ENCODE data around the gene CWC27. TPM values are rescaled to one million over a fixed set of nuclear protein-coding genes. Genes with fewer than 3 reads are reported as not detected.

CWC27 gene
- polyA plus RNA-seq, 2 donors = 11.9 to 12.6 TPM

DNA sequence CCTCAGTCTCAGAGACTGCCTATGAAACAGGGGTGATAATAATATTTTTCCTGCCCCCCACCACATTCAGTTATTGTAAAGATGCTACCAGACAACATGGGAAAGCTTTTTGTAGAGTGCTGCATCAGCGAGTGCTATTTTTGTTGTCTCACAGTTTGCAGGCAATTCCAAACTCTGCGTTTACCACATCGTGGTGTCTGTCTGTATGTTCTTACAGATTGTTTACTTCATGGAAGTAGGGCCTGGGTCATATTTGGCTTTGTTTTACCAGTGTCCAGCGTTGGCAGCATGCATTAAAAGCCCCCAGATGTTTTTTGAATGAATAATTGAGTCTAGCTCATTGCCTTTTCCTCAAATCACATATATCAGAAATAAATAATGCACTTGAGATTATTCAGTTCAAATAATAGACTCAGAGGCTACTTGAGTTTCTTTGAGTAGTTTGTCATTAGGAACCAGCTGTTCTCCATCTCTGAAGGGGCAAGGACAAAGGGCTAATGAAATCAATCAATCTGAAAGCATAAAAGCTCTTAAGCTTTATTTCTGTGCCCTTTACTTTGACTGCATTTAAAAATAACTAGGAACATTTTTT lies 243.7 kb downstream of the CWC27 start:
- H3K27me3 ChIP-seq (ENCODE audit: control insufficient read depth in 1 of 2, insufficient read depth in 2 of 2, low read length in 2 of 2) = no peaks in the 10 kb centered on the region
- H3K36me3 ChIP-seq (ENCODE audit: control insufficient read depth in 2 of 2, insufficient read depth in 2 of 2, low read length in 1 of 2) = no peaks in the 10 kb centered on the region
- H3K9me3 ChIP-seq (ENCODE audit: control insufficient read depth in 2 of 2, insufficient read depth in 1 of 2, low read depth in 1 of 2, low read length in 1 of 2) = no peaks in the 10 kb centered on the region
- H3K4me1 ChIP-seq (ENCODE audit: control insufficient read depth in 2 of 2, insufficient read depth in 2 of 2, low read length in 1 of 2) = no peaks in the 10 kb centered on the region
- H3K4me3 ChIP-seq (ENCODE audit: low read depth in 1 of 2, low read length in 2 of 2) = no peak overlapping the region
- H3K27ac ChIP-seq (ENCODE audit: low read depth in 2 of 2, low read length in 1 of 2) = no peak overlapping the region
- 51 to 62% methylated on average over 4 of the region's 4 CpGs for WGBS, 2 donors

DNA sequence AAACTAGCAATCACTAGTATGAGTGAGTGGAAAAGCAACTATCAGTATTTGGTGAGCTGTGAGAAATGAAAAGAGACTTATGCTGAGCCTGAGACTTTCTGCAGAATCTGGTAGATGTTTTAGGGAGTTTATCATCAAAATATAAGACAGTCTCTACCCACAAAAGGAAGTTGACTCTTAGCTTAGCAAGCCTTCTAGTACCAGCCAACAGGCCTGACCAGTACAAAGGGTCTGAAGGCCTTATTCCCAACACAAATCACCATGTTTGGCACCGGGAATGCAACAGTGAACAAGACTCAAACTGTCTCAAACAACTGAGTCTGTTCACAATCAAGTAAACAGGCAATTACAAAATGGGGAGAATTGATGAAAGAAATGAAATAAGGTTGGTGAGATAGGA lies 244.4 kb downstream of the CWC27 start:
- H3K36me3 ChIP-seq (ENCODE audit: control insufficient read depth in 2 of 2, insufficient read depth in 2 of 2, low read length in 1 of 2) = no peaks in the 10 kb centered on the region
- 81 to 85% methylated on average over 1 of the region's 1 CpG for WGBS, 2 donors
- H3K4me3 ChIP-seq (ENCODE audit: low read depth in 1 of 2, low read length in 2 of 2) = no peak overlapping the region
- H3K27ac ChIP-seq (ENCODE audit: low read depth in 2 of 2, low read length in 1 of 2) = no peak overlapping the region
- H3K27me3 ChIP-seq (ENCODE audit: control insufficient read depth in 1 of 2, insufficient read depth in 2 of 2, low read length in 2 of 2) = no peaks in the 10 kb centered on the region
- H3K9me3 ChIP-seq (ENCODE audit: control insufficient read depth in 2 of 2, insufficient read depth in 1 of 2, low read depth in 1 of 2, low read length in 1 of 2) = no peaks in the 10 kb centered on the region
- no peaks in the 10 kb centered on the region for H3K4me1 ChIP-seq (ENCODE audit: control insufficient read depth in 2 of 2, insufficient read depth in 2 of 2, low read length in 1 of 2)

DNA sequence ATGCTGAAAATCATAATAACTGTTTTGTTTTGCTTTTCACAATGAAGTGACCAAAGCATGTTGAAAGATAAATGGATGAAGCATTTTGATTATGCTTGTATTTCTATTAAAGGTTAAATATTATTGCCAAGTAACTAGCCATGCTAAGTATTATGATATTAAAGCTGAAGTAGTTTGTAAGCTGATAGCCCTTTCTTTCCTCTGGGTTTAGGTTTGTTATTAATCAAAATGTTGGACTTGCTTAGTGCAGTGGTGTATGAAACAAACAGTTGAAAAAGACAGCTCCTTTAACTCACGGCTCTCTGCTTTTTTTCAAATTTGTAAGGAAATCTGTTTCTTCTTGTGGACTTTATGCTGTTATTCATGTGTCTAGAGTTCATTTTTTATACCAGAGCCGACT lies 246.0 kb downstream of the CWC27 start:
- Histone ChIP-seq H3K4me3 (ENCODE audit: low read depth in 1 of 2, low read length in 2 of 2) (no peak overlapping the region), H3K4me1 (ENCODE audit: control insufficient read depth in 2 of 2, insufficient read depth in 2 of 2, low read length in 1 of 2) (no peaks in the 10 kb centered on the region), H3K36me3 (ENCODE audit: control insufficient read depth in 2 of 2, insufficient read depth in 2 of 2, low read length in 1 of 2) (no peaks in the 10 kb centered on the region), H3K27ac (ENCODE audit: low read depth in 2 of 2, low read length in 1 of 2) (no peak overlapping the region), H3K9me3 (ENCODE audit: control insufficient read depth in 2 of 2, insufficient read depth in 1 of 2, low read depth in 1 of 2, low read length in 1 of 2) (no peaks in the 10 kb centered on the region), H3K27me3 (ENCODE audit: control insufficient read depth in 1 of 2, insufficient read depth in 2 of 2, low read length in 2 of 2) (no peaks in the 10 kb centered on the region)
- WGBS, 2 donors = 35 to 51% methylated on average over 2 of the region's 2 CpGs

DNA sequence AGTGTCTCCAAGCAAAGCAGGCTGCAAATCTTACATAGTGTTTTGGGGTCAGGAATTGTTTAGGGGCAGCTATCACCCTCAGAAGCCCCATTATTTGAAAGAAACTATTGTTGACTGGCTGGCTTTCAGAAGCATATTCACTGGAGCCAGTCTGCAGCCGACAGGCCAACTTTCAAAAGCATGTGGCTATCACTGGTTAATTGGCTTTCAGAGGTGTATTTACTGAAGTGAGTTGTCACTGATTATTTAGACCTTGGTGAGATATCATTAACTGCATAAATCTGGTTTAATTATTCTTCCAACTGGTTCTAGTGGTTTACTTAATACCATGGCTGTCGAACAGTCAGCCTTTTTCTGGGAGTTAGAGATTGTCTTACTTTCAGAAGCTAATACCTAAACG lies 247.0 kb downstream of the CWC27 start:
- WGBS, 2 donors = 79 to 88% methylated on average over 3 of the region's 3 CpGs
- Histone ChIP-seq H3K9me3 (ENCODE audit: control insufficient read depth in 2 of 2, insufficient read depth in 1 of 2, low read depth in 1 of 2, low read length in 1 of 2) (no peaks in the 10 kb centered on the region), H3K4me3 (ENCODE audit: low read depth in 1 of 2, low read length in 2 of 2) (no peak overlapping the region), H3K36me3 (ENCODE audit: control insufficient read depth in 2 of 2, insufficient read depth in 2 of 2, low read length in 1 of 2) (no peaks in the 10 kb centered on the region), H3K27ac (ENCODE audit: low read depth in 2 of 2, low read length in 1 of 2) (no peak overlapping the region), H3K4me1 (ENCODE audit: control insufficient read depth in 2 of 2, insufficient read depth in 2 of 2, low read length in 1 of 2) (no peaks in the 10 kb centered on the region), H3K27me3 (ENCODE audit: control insufficient read depth in 1 of 2, insufficient read depth in 2 of 2, low read length in 2 of 2) (no peaks in the 10 kb centered on the region)

DNA sequence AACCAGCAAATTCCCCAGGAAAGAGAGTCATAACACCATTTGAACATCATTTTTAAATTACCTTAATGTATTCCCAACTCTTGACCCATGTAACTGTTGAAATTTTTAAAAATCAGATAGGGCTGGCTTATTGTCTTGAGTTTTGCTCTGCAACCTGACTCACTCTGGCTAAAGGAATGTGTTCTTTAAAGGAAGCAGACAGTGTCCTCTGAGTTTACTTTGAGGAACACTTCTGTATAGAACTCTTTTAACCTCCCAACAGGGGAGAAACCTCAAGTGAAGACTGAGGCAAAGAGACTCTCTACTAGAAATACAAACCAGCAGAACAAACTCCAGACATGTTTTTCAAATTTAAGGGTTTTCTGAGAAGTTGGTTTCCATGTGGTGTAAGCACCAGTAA lies 248.9 kb downstream of the CWC27 start:
- no peaks in the 10 kb centered on the region for H3K4me1 ChIP-seq (ENCODE audit: control insufficient read depth in 2 of 2, insufficient read depth in 2 of 2, low read length in 1 of 2)
- no peaks in the 10 kb centered on the region for H3K27me3 ChIP-seq (ENCODE audit: control insufficient read depth in 1 of 2, insufficient read depth in 2 of 2, low read length in 2 of 2)
- no peaks in the 10 kb centered on the region for H3K36me3 ChIP-seq (ENCODE audit: control insufficient read depth in 2 of 2, insufficient read depth in 2 of 2, low read length in 1 of 2)
- no peaks in the 10 kb centered on the region for H3K9me3 ChIP-seq (ENCODE audit: control insufficient read depth in 2 of 2, insufficient read depth in 1 of 2, low read depth in 1 of 2, low read length in 1 of 2)
- no peak overlapping the region for H3K4me3 ChIP-seq (ENCODE audit: low read depth in 1 of 2, low read length in 2 of 2)
- no peak overlapping the region for H3K27ac ChIP-seq (ENCODE audit: low read depth in 2 of 2, low read length in 1 of 2)

DNA sequence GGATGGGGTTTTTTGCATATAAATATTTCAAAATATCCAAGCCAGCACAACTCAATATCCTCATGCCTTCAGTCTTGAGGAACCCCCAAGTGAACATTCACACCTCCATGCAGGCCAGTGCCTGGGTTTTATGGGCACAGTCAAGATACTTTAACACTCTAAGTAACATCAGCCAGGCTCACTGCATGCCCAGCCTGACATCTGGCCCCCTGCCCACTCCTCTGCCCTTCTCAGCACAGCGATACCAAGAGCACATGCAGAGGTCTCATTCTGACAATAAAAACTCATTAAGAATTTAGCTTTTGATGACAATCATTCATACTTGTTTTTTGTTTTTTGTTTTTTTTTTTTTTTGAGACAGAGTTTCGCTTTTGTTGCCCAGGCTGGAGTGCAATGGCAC lies 250.0 kb downstream of the CWC27 start:
- no peaks in the 10 kb centered on the region for H3K4me1 ChIP-seq (ENCODE audit: control insufficient read depth in 2 of 2, insufficient read depth in 2 of 2, low read length in 1 of 2)
- WGBS, 2 donors = 96 to 97% methylated on average over 2 of the region's 2 CpGs

DNA sequence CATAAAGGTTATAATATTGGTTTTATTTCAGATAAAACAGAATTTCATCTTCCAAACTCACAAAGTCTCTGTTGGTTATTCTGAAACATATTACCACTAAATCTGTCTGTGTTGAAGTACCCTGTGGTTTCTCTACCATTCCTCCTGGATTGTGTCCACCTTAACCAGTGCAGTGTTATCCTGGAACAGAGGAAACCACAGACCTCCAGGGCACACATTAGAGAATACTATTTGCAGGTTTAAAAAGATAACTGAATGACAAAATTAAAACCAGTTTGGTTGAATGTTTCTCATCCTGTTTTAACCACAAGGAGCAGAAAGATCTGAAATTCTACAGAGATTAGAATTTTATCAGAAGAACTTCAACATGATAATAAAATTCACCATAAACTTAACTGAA lies 251.8 kb downstream of the CWC27 start:
- no peak overlapping the region for H3K4me3 ChIP-seq (ENCODE audit: low read depth in 1 of 2, low read length in 2 of 2)

More for the DNA sequence above, 250.0 kb downstream of the CWC27 start:
- H3K9me3 ChIP-seq (ENCODE audit: control insufficient read depth in 2 of 2, insufficient read depth in 1 of 2, low read depth in 1 of 2, low read length in 1 of 2) = no peaks in the 10 kb centered on the region
- no peak overlapping the region for H3K4me3 ChIP-seq (ENCODE audit: low read depth in 1 of 2, low read length in 2 of 2)
- no peaks in the 10 kb centered on the region for H3K27me3 ChIP-seq (ENCODE audit: control insufficient read depth in 1 of 2, insufficient read depth in 2 of 2, low read length in 2 of 2)
- H3K27ac ChIP-seq (ENCODE audit: low read depth in 2 of 2, low read length in 1 of 2) = no peak overlapping the region
- no peaks in the 10 kb centered on the region for H3K36me3 ChIP-seq (ENCODE audit: control insufficient read depth in 2 of 2, insufficient read depth in 2 of 2, low read length in 1 of 2)

DNA sequence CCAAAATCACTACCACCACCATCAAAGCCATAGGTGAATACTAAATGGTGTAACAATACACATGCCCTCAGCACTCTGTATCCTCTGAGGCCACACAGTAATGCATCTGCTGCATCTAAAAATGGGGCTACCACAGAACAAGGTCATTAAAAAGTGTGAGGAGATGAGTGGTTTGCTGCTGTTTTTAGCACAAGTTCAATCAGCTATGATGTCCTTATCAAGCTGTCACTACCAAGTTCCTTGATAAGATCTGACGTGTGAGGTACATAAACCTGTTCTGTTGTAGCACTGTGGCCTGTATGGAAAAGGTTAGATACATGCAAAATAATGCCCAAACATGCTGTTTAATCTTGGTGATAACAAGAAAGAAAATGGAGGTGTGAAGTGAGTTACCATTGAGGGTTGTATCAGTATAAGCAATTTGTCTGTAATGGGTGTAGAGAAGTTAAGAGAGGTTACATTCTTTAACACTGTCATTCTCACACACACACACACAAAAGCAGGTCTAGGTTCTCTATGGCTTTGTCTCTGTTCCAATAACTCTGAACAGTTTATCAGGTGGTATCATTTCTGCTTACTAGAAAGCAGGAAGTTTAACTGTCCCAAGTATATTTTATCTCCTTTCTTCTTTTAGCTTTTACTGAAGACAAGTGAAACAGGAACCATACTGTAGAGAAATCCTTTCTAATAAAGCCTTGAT lies 252.9 kb downstream of the CWC27 start:
- Histone ChIP-seq H3K27me3 (ENCODE audit: control insufficient read depth in 1 of 2, insufficient read depth in 2 of 2, low read length in 2 of 2) (no peaks in the 10 kb centered on the region), H3K36me3 (ENCODE audit: control insufficient read depth in 2 of 2, insufficient read depth in 2 of 2, low read length in 1 of 2) (no peaks in the 10 kb centered on the region), H3K9me3 (ENCODE audit: control insufficient read depth in 2 of 2, insufficient read depth in 1 of 2, low read depth in 1 of 2, low read length in 1 of 2) (no peaks in the 10 kb centered on the region), H3K27ac (ENCODE audit: low read depth in 2 of 2, low read length in 1 of 2) (no peak overlapping the region), H3K4me1 (ENCODE audit: control insufficient read depth in 2 of 2, insufficient read depth in 2 of 2, low read length in 1 of 2) (no peaks in the 10 kb centered on the region), H3K4me3 (ENCODE audit: low read depth in 1 of 2, low read length in 2 of 2) (no peak overlapping the region)
- 49 to 81% methylated on average over 1 of the region's 1 CpG for WGBS, 2 donors

More for the DNA sequence above, 251.8 kb downstream of the CWC27 start:
- H3K27ac ChIP-seq (ENCODE audit: low read depth in 2 of 2, low read length in 1 of 2) = no peak overlapping the region
- no peaks in the 10 kb centered on the region for H3K27me3 ChIP-seq (ENCODE audit: control insufficient read depth in 1 of 2, insufficient read depth in 2 of 2, low read length in 2 of 2)
- H3K36me3 ChIP-seq (ENCODE audit: control insufficient read depth in 2 of 2, insufficient read depth in 2 of 2, low read length in 1 of 2) = no peaks in the 10 kb centered on the region
- no peaks in the 10 kb centered on the region for H3K4me1 ChIP-seq (ENCODE audit: control insufficient read depth in 2 of 2, insufficient read depth in 2 of 2, low read length in 1 of 2)
- H3K9me3 ChIP-seq (ENCODE audit: control insufficient read depth in 2 of 2, insufficient read depth in 1 of 2, low read depth in 1 of 2, low read length in 1 of 2) = no peaks in the 10 kb centered on the region

DNA sequence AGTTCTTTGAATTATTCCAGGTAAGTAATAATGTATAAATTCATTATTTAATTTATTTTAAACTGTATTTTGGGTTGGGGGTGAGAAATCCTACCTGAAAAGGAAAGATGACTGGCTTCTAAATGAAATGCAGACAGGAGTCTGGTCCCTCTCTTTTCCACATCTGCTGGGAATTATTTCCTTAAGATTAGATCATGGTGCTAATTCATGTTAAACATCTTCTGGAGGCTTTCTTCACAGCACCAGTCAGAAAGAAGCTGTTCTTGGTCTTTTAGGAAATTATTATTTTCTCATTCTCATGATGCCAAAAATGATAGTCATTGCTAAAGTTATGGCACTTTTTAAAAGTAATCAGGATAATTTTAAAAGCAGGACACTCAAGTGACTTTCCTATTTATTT lies 254.2 kb downstream of the CWC27 start:
- no peak overlapping the region for H3K4me3 ChIP-seq (ENCODE audit: low read depth in 1 of 2, low read length in 2 of 2)
- H3K9me3 ChIP-seq (ENCODE audit: control insufficient read depth in 2 of 2, insufficient read depth in 1 of 2, low read depth in 1 of 2, low read length in 1 of 2) = no peaks in the 10 kb centered on the region
- H3K36me3 ChIP-seq (ENCODE audit: control insufficient read depth in 2 of 2, insufficient read depth in 2 of 2, low read length in 1 of 2) = no peaks in the 10 kb centered on the region
- no peaks in the 10 kb centered on the region for H3K27me3 ChIP-seq (ENCODE audit: control insufficient read depth in 1 of 2, insufficient read depth in 2 of 2, low read length in 2 of 2)
- H3K27ac ChIP-seq (ENCODE audit: low read depth in 2 of 2, low read length in 1 of 2) = no peak overlapping the region
- H3K4me1 ChIP-seq (ENCODE audit: control insufficient read depth in 2 of 2, insufficient read depth in 2 of 2, low read length in 1 of 2) = no peaks in the 10 kb centered on the region

DNA sequence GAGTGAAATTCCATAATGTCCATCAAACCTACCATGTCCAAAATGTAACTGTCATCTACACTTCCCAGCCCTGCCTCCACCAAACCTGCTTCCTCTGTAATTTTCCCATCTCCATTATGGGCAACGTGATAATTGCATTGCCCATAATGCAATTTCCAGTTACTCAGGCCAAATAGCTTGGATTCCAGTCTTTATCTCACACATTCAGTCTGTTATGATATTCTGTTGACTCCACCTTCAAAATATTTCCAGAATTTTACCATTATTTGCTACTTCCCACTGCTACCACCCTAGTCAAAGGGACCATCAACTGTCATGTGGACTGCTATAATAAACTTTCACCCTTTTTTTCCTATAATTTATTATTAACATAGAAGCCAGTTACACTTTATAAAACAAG lies 256.0 kb downstream of the CWC27 start:
- 89 to 97% methylated on average over 1 of the region's 1 CpG for WGBS, 2 donors

More for the DNA sequence above, 256.0 kb downstream of the CWC27 start:
- no peaks in the 10 kb centered on the region for H3K9me3 ChIP-seq (ENCODE audit: control insufficient read depth in 2 of 2, insufficient read depth in 1 of 2, low read depth in 1 of 2, low read length in 1 of 2)
- no peak overlapping the region for H3K27ac ChIP-seq (ENCODE audit: low read depth in 2 of 2, low read length in 1 of 2)
- H3K4me3 ChIP-seq (ENCODE audit: low read depth in 1 of 2, low read length in 2 of 2) = no peak overlapping the region
- H3K27me3 ChIP-seq (ENCODE audit: control insufficient read depth in 1 of 2, insufficient read depth in 2 of 2, low read length in 2 of 2) = no peaks in the 10 kb centered on the region
- H3K4me1 ChIP-seq (ENCODE audit: control insufficient read depth in 2 of 2, insufficient read depth in 2 of 2, low read length in 1 of 2) = no peaks in the 10 kb centered on the region
- H3K36me3 ChIP-seq (ENCODE audit: control insufficient read depth in 2 of 2, insufficient read depth in 2 of 2, low read length in 1 of 2) = no peaks in the 10 kb centered on the region
